Nephron (organoid): ENCODE results near the gene SLC2A11.

Experiments
- H3K27ac Mint-ChIP-seq, 3 experiments: 2 replicates each; pipeline ENCODE4 v1.8.0; 2020; ENCODE audit warnings: mixed read lengths in 3 of 3, mild to moderate bottlenecking in 2 of 3, moderate library complexity in 1 of 3
- H3K27me3 Mint-ChIP-seq: 2 replicates; pipeline ENCODE4 v1.8.0; 2021; ENCODE audit warnings: low read depth, mild to moderate bottlenecking, moderate library complexity, mixed read lengths
- H3K36me3 Mint-ChIP-seq: 2 replicates; pipeline ENCODE4 v1.8.0; 2020; ENCODE audit warnings: low read depth, mixed read lengths
- H3K4me1 Mint-ChIP-seq: 2 replicates; pipeline ENCODE4 v1.8.0; 2020; ENCODE audit warnings: mixed read lengths
- H3K4me3 Mint-ChIP-seq, 3 experiments: 2 replicates each; pipeline ENCODE4 v1.8.0; 2020; ENCODE audit warnings: mild to moderate bottlenecking in 3 of 3, mixed read lengths in 3 of 3, moderate library complexity in 2 of 3
- H3K9me3 Mint-ChIP-seq: 2 replicates; pipeline ENCODE4 v1.8.0; 2020; ENCODE audit warnings: mixed read lengths
- TF ChIP-seq, protein P1 (sequence below), 3 experiments: fragments of 200-600 bp; sonication (generic); IDR thresholded peaks; one replicate each; pipeline ENCODE4 v1.5.0; 2021; ENCODE audit warnings: antibody characterized with exemption in 3 of 3; ENCODE audit not compliant: unreplicated experiment in 3 of 3

The SLC2A11 gene, protein sequence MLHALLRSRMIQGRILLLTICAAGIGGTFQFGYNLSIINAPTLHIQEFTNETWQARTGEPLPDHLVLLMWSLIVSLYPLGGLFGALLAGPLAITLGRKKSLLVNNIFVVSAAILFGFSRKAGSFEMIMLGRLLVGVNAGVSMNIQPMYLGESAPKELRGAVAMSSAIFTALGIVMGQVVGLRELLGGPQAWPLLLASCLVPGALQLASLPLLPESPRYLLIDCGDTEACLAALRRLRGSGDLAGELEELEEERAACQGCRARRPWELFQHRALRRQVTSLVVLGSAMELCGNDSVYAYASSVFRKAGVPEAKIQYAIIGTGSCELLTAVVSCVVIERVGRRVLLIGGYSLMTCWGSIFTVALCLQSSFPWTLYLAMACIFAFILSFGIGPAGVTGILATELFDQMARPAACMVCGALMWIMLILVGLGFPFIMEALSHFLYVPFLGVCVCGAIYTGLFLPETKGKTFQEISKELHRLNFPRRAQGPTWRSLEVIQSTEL

DNA sequence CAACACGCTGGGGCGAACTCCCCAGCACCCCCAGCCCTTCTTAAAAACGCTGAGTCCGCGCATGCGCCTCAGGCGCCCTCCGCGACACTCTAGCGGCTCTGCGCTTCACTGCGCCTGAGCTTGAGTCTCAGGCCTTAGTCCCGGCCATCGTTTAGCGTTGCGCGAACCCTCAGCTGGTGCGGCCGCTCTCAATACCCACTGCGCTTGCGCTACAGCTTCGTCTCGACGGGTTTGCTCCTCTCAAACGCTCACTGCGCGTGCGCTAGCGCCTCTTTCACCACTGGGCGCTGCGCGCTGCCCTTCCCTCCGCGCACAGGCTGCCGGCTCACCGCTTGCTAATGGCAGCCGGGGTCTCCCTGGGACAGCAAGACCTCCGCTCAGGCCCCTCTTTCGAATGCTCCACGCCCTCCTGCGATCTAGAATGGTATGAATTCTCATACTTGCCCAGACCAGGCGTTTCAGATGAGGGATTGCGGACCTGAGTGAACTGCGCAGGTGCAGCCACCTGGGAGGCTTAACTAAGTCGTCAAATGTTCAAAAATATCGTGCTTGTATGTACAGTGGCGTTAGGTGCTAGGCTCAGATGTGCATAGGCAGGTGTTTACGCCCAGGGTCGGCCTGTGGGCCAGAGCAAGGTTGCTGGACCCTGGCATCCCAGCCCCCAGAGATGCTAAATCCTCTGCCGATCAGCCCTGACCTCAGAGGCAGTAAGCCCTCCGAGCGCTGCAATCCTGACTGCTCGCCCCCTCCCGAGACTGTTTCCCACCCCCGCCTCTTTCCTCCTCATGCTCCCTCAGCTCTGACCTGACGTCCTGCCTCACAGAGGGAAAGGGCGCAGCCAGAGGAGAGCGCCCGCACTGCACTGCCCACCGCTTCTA lies at the start of gene SLC2A11:
Gene SLC2A11, plus strand, starts transcription at position 270 of the 878 bp plus-strand sequence. Its CDS starts 125 bp downstream, at position 395.
- Mint-ChIP-seq H3K4me1 (peaks cover 15% of the 10 kb centered on the region), H3K4me3 (peak within 1 kb of the TSS; percentile 85 to 96 (median 87)), H3K36me3 (peaks cover 11% of the 10 kb centered on the region), H3K9me3 (no peaks in the 10 kb centered on the region), H3K27ac (peak within 1 kb of the TSS; percentile 63 to 99 (median 93)), H3K27me3 (no peaks in the 10 kb centered on the region)
- TF ChIP-seq, protein P1, sequence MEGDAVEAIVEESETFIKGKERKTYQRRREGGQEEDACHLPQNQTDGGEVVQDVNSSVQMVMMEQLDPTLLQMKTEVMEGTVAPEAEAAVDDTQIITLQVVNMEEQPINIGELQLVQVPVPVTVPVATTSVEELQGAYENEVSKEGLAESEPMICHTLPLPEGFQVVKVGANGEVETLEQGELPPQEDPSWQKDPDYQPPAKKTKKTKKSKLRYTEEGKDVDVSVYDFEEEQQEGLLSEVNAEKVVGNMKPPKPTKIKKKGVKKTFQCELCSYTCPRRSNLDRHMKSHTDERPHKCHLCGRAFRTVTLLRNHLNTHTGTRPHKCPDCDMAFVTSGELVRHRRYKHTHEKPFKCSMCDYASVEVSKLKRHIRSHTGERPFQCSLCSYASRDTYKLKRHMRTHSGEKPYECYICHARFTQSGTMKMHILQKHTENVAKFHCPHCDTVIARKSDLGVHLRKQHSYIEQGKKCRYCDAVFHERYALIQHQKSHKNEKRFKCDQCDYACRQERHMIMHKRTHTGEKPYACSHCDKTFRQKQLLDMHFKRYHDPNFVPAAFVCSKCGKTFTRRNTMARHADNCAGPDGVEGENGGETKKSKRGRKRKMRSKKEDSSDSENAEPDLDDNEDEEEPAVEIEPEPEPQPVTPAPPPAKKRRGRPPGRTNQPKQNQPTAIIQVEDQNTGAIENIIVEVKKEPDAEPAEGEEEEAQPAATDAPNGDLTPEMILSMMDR (IDR thresholded peaks at IDR 0.05; ENCODE audit: unreplicated experiment in 3 of 3), result peak; percentile 13 to 35 (median 25)

DNA sequence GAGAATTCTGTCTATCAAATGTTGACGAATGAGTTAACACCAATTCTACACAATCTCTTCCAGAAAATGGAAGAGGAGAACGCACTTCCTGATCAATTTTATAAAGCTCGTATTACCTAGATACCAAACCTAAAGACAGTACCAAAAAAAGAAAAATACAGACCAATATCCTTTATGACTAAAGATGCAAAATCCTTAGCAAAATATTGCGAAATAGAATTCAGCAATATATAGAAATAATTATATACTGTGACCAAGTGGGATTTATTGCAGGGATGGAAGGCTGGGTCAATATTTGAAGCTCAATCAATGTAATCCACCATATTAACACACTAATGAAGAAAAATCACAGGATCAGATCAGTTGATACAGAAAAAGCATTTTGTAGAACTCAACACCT lies 45.3 kb upstream of the SLC2A11 start:
- TF ChIP-seq, protein P1 (IDR thresholded peaks at IDR 0.05; ENCODE audit: unreplicated experiment in 3 of 3), result no peak
- Mint-ChIP-seq H3K27ac (no peak overlapping the region), H3K4me3 (no peak overlapping the region), H3K9me3 (no peaks in the 10 kb centered on the region), H3K27me3 (no peaks in the 10 kb centered on the region), H3K36me3 (peaks cover 67% of the 10 kb centered on the region), H3K4me1 (no peaks in the 10 kb centered on the region)

DNA sequence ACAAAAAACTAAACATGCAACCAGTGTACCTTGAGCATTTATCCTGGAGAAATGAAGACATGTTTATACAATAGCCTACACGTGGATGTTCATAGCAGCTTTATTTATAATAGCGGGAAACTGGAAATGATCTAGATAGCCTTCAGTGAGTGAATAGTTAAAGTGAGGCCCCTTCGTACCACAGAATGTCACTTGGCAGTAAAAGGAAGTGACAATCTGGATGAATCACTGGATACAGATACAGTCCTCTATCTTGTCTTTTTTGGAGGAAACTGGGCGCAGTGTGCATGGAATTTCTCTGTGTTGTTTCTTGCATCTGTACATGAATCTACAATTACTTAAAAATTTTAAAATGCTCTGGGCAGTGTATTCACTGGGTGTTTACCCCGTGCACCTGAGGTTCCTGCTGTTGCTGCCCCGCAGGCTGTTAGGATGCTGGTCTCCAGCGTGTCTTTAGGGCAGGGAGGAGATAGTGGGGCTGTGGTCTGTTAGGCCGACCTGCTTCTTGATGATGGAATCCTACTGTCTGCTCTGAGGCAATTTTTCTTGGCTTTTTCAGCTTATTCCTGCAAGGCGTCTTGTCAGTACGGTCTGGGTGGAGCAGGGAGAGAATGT lies 42.0 kb upstream of the SLC2A11 start:
- TF ChIP-seq, protein P1 (IDR thresholded peaks at IDR 0.05; ENCODE audit: unreplicated experiment in 3 of 3), result no peak
- H3K36me3 Mint-ChIP-seq, result peaks cover 89% of the 10 kb centered on the region

DNA sequence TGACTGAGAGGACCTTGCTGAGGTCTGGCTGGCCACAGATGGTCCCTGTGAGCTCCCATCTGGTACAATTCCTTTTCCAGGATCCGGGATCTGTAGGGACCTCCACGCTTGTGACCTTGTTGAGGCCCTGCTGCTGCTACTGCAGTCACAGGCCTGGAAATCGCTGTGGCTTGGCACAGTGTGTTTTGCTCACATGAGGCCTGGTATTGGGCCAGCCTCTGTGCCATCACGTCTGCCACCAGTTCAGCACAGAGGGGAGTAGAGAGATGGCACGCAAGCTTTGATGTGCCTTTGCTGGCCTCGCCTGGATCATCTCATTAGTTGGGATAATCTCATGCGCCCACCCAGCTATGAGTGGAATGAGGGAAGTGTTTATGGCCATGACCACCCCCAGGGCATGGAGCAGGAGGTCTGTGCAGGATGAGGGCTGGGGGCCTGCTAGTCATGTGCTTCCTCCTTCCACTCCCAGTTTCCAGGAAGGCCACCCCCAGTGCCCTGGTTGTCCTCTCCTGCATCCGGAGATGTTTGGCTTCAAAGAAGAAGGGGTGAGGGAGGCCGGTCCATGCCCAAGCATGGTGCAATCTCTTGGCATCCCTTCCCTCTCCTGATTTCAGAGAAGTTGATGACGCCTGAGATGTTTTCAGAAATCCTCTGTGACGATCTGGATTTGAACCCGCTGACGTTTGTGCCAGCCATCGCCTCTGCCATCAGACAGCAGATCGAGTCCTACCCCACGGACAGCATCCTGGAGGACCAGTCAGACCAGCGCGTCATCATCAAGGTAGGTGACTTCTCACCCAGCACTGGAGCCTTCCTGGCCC lies 41.3 kb upstream of the SLC2A11 start:
- Mint-ChIP-seq H3K36me3 (peaks cover 87% of the 10 kb centered on the region), H3K9me3 (no peaks in the 10 kb centered on the region), H3K27me3 (no peaks in the 10 kb centered on the region), H3K27ac (peak overlapping the region in 1 of 3 experiments; percentile 19), H3K4me1 (no peaks in the 10 kb centered on the region), H3K4me3 (no peak overlapping the region)
- TF ChIP-seq, protein P1 (IDR thresholded peaks at IDR 0.05; ENCODE audit: unreplicated experiment in 3 of 3), result no peak

More for the DNA sequence above, 42.0 kb upstream of the SLC2A11 start:
- Mint-ChIP-seq H3K4me1 (no peaks in the 10 kb centered on the region), H3K9me3 (no peaks in the 10 kb centered on the region), H3K27ac (peak overlapping the region in 1 of 3 experiments; percentile 19), H3K4me3 (no peak overlapping the region), H3K27me3 (no peaks in the 10 kb centered on the region)

DNA sequence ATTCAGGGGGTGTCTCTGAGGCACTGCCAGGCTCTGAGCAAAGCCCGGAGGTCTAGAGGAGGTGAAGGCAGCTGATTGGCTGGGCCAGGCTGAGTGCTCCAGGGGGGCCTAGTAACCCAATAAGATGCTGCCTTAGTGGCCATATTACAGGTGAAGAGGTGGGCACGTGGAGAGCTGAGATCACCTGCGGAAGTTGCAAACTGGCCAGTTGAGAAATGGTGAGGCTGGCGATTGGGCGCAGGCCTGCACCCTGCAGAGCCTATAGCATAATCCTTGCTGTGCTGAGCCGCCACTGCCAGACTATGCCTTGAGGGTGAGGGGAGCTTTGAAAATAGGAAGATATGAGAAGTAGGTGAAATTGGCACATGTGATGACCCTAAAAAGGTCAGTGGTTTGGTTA lies 40.5 kb upstream of the SLC2A11 start:
- TF ChIP-seq, protein P1 (IDR thresholded peaks at IDR 0.05; ENCODE audit: unreplicated experiment in 3 of 3), result no peak
- Mint-ChIP-seq H3K4me1 (no peaks in the 10 kb centered on the region), H3K36me3 (peaks cover 85% of the 10 kb centered on the region), H3K4me3 (no peak overlapping the region), H3K27me3 (no peaks in the 10 kb centered on the region), H3K9me3 (no peaks in the 10 kb centered on the region), H3K27ac (no peak overlapping the region)
